Measurements from ENCODE around the gene SLC39A11. TPM values are rescaled to one million over a fixed set of nuclear protein-coding genes. Genes with fewer than 3 reads are reported as not detected.

SLC39A11 gene
- total RNA-seq, 1 experiment from 2014 or later: 18.6 TPM

DNA sequence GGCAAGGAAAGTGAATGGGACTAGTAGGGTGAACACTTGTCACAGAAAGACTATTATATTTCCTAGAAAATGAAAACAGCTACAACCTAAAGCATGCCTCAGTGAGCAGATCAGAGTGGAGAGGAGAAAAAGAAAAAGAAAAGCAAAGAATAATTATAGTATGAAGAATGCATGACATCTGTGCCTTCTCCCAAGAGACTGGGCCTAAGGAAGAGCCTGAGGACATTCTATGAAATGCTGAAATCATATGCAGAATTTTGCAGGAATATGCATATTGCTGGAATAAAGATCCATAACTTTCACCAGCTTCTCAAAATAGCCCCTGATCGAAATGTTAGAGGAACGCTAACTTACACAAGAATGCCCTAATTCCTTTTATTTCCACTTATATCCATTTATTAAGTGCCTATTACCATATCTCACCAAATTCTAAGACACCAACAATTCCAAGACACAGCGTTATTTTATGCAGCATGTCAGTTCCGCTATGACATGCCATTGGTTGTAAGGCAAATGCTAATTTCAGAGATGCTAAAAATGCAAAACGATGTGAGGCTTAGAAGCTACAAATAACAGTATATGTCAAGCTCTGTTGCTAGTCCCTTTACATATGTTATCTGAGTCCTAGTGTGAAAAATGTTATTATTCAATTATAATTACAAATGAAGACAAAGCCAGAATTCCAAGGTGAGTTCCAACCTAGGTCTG, 171.0 kb downstream of the SLC39A11 start:
- Histone ChIP-seq H3K27me3 (replicated peaks; ENCODE audit: insufficient read depth, low read depth, low read length, poor library complexity) (no peaks in the 10 kb centered on the region), H3K27ac (ENCODE audit: low read depth, low read length, poor library complexity, severe bottlenecking) (no peak overlapping the region), H3K4me1 (ENCODE audit: insufficient read depth, low read length, poor library complexity, severe bottlenecking) (peaks cover 7% of the 10 kb centered on the region), H3K9me3 (ENCODE audit: low read depth, low read length, poor library complexity, severe bottlenecking) (no peaks in the 10 kb centered on the region), H3K36me3 (ENCODE audit: insufficient read depth, low read length, poor library complexity, severe bottlenecking) (no peaks in the 10 kb centered on the region), H3K4me3 (ENCODE audit: low read depth, low read length, poor library complexity, severe bottlenecking) (no peak overlapping the region)
- intact Hi-C loops (cut with micrococcal nuclease; ENCODE audit: unreplicated experiment): no loop called here
- no peak for DNase-seq (ENCODE audit: low spot score)
- TF ChIP-seq, protein P1, sequence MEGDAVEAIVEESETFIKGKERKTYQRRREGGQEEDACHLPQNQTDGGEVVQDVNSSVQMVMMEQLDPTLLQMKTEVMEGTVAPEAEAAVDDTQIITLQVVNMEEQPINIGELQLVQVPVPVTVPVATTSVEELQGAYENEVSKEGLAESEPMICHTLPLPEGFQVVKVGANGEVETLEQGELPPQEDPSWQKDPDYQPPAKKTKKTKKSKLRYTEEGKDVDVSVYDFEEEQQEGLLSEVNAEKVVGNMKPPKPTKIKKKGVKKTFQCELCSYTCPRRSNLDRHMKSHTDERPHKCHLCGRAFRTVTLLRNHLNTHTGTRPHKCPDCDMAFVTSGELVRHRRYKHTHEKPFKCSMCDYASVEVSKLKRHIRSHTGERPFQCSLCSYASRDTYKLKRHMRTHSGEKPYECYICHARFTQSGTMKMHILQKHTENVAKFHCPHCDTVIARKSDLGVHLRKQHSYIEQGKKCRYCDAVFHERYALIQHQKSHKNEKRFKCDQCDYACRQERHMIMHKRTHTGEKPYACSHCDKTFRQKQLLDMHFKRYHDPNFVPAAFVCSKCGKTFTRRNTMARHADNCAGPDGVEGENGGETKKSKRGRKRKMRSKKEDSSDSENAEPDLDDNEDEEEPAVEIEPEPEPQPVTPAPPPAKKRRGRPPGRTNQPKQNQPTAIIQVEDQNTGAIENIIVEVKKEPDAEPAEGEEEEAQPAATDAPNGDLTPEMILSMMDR (conservative IDR thresholded peaks at IDR 0.05; ENCODE audit: low read depth, low read length): no peak
- no peak for TF ChIP-seq EZH2 (IDR thresholded peaks at IDR 0.05; ENCODE audit: borderline replicate concordance, low read depth, low read length, poor library complexity, severe bottlenecking)
- no TSS peak for BruUV-seq (replicated peaks)
- ChIA-PET POLR2A (ENCODE audit: low non-redundant PET) (no interaction called here), CTCF (interaction anchor here (0.9 kb wide), 1 partner anchor 47 kb away, joined by 6 read pairs; no protein-coding TSS in a partner anchor)

GRCh38 chr17:72920513-72920912, 172.0 kb downstream of the SLC39A11 start:
- no TSS peak for BruUV-seq (replicated peaks)
- CTCF ChIA-PET: no interaction called here

DNA sequence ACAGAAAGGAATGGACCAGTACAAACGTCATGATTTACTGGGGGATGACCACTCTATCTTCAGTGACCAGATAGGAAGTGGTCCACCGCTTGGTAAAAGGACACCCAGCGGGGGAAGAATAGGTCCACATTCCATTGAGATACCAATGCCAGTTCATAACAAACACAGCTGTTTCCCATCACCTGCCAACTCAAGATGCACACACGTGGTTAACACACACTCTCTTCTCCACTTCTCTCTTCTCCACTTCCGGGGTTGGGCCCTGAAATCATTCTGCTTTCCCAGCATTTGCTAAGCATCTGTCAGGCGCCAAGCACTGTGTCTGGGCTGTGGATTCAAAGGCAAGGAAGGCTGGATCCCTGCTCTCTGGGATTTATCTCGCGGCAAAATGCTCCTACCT, 175.5 kb downstream of the SLC39A11 start:
- intact Hi-C loops (cut with micrococcal nuclease; ENCODE audit: unreplicated experiment): no loop called here

More at GRCh38 chr17:72920513-72920912, 172.0 kb downstream of the SLC39A11 start:
- H3K4me1 ChIP-seq (ENCODE audit: insufficient read depth, low read length, poor library complexity, severe bottlenecking): peaks cover 7% of the 10 kb centered on the region
- H3K4me3 ChIP-seq (ENCODE audit: low read depth, low read length, poor library complexity, severe bottlenecking): no peak overlapping the region
- no peaks in the 10 kb centered on the region for H3K27me3 ChIP-seq (replicated peaks; ENCODE audit: insufficient read depth, low read depth, low read length, poor library complexity)
- TF ChIP-seq EZH2 (IDR thresholded peaks at IDR 0.05; ENCODE audit: borderline replicate concordance, low read depth, low read length, poor library complexity, severe bottlenecking): no peak
- TF ChIP-seq, protein P1 (conservative IDR thresholded peaks at IDR 0.05; ENCODE audit: low read depth, low read length): no peak
- intact Hi-C loops (cut with micrococcal nuclease; ENCODE audit: unreplicated experiment): no loop called here
- DNase-seq (ENCODE audit: low spot score): no peak
- H3K27ac ChIP-seq (ENCODE audit: low read depth, low read length, poor library complexity, severe bottlenecking): no peak overlapping the region
- POLR2A ChIA-PET (ENCODE audit: low non-redundant PET): no interaction called here
- no peaks in the 10 kb centered on the region for H3K9me3 ChIP-seq (ENCODE audit: low read depth, low read length, poor library complexity, severe bottlenecking)
- no peaks in the 10 kb centered on the region for H3K36me3 ChIP-seq (ENCODE audit: insufficient read depth, low read length, poor library complexity, severe bottlenecking)

More for the DNA sequence above, 175.5 kb downstream of the SLC39A11 start:
- ChIA-PET CTCF (no interaction called here), POLR2A (ENCODE audit: low non-redundant PET) (no interaction called here)
- H3K4me1 ChIP-seq (ENCODE audit: insufficient read depth, low read length, poor library complexity, severe bottlenecking): peaks cover under 1% of the 10 kb centered on the region
- no peak for TF ChIP-seq EZH2 (IDR thresholded peaks at IDR 0.05; ENCODE audit: borderline replicate concordance, low read depth, low read length, poor library complexity, severe bottlenecking)
- TF ChIP-seq, protein P1 (conservative IDR thresholded peaks at IDR 0.05; ENCODE audit: low read depth, low read length): no peak
- BruUV-seq (replicated peaks): no TSS peak
- no peaks in the 10 kb centered on the region for H3K27me3 ChIP-seq (replicated peaks; ENCODE audit: insufficient read depth, low read depth, low read length, poor library complexity)
- H3K27ac ChIP-seq (ENCODE audit: low read depth, low read length, poor library complexity, severe bottlenecking): no peak overlapping the region
- no peak for DNase-seq (ENCODE audit: low spot score)
- no peaks in the 10 kb centered on the region for H3K36me3 ChIP-seq (ENCODE audit: insufficient read depth, low read length, poor library complexity, severe bottlenecking)
- no peaks in the 10 kb centered on the region for H3K9me3 ChIP-seq (ENCODE audit: low read depth, low read length, poor library complexity, severe bottlenecking)
- no peak overlapping the region for H3K4me3 ChIP-seq (ENCODE audit: low read depth, low read length, poor library complexity, severe bottlenecking)
